ENCODE results near the gene RECK.

Gene RECK

GRCh38 chr9:36053971-36054370, 17.3 kb downstream of the RECK start:
- no peak for TF ChIP-seq CTCF (IDR thresholded peaks at IDR 0.05)

GRCh38 chr9:36056896-36057295, 20.2 kb downstream of the RECK start:
- TF ChIP-seq CTCF (IDR thresholded peaks at IDR 0.05) = no peak

GRCh38 chr9:36063804-36064447, 27.2 kb downstream of the RECK start:
- TF ChIP-seq CTCF (IDR thresholded peaks at IDR 0.05) = no peak

GRCh38 chr9:36064448-36065037, 27.8 kb downstream of the RECK start:
- no peak for TF ChIP-seq CTCF (IDR thresholded peaks at IDR 0.05)

- TF ChIP-seq CTCF (IDR thresholded peaks at IDR 0.05) = no peak
Observed at GRCh38 chr9:36074055-36074454, 37.3 kb downstream of the RECK start.

- TF ChIP-seq CTCF (IDR thresholded peaks at IDR 0.05) = no peak
Observed at GRCh38 chr9:36074870-36075532, 38.3 kb downstream of the RECK start.

- TF ChIP-seq CTCF (IDR thresholded peaks at IDR 0.05) = no peak
Observed at GRCh38 chr9:36078051-36078450, 41.3 kb downstream of the RECK start.

Measured in LNCAP (cell line).